ENCODE data around the gene PDSS2. TPM values are rescaled to one million over a fixed set of nuclear protein-coding genes. Genes with fewer than 3 reads are reported as not detected.

The PDSS2 gene
- total RNA-seq, 4 donors from 2014 or later: 18.6 to 32.3 (median 25.6) TPM

DNA sequence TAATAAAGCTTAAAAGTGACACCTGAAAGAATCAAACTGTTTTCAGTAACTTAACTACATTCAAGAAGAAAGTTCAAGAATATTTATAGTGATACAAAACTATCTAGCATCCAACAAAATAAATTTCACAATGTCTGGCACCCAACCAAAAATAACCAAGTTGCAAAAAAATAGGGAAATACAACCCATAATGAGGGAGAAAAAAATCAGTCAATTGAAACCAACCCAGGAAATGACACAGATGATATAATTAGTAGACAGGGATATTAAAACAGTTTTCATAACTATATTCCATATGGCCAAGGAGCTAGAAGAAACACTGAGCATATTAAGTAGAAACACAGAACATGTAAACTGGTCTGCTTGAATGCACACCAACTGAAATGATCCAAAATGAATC, 223.9 kb downstream of the PDSS2 start:
- peaks cover 15 to 28% of the 10 kb centered on the region in 2 donors for H3K4me1 ChIP-seq
- H3K27ac ChIP-seq: peak overlapping the region in 1 of 3 donors; percentile 30
- no peak overlapping the region for H3K4me3 ChIP-seq (replicated peaks in 1 of 3)
- H3K36me3 ChIP-seq: no peaks in the 10 kb centered on the region
- DNase-seq: no peak
- H3K27me3 ChIP-seq: no peaks in the 10 kb centered on the region
- H3K9me3 ChIP-seq: no peaks in the 10 kb centered on the region
- TF ChIP-seq POLR2A (IDR thresholded peaks at IDR 0.05) (no peak), CTCF (IDR thresholded peaks at IDR 0.05) (no peak)
- intact Hi-C loops (cut with DNase I): loop anchor here (10.0 kb wide), 1 partner anchor 211 kb away; the partner anchor contains the start of gene MTRES1

- intact Hi-C loops (cut with DNase I): loop anchor here (10.0 kb wide), 1 partner anchor 210 kb away; the partner anchor contains the start of gene MTRES1
- Histone ChIP-seq H3K4me3 (replicated peaks in 1 of 3) (no peak overlapping the region), H3K36me3 (no peaks in the 10 kb centered on the region), H3K27ac (peak overlapping the region in 1 of 3 donors; percentile 30), H3K4me1 (peaks cover 15 to 28% of the 10 kb centered on the region in 2 donors), H3K27me3 (no peaks in the 10 kb centered on the region), H3K9me3 (no peaks in the 10 kb centered on the region)
- DNase-seq: no peak
- TF ChIP-seq POLR2A (IDR thresholded peaks at IDR 0.05): no peak
- TF ChIP-seq CTCF (IDR thresholded peaks at IDR 0.05): no peak
- WGBS, 2 donors: 81 to 83% methylated on average over 2 of the region's 2 CpGs
Measured at GRCh38 chr6:107235007-107235406, 224.4 kb downstream of the PDSS2 start.

DNA sequence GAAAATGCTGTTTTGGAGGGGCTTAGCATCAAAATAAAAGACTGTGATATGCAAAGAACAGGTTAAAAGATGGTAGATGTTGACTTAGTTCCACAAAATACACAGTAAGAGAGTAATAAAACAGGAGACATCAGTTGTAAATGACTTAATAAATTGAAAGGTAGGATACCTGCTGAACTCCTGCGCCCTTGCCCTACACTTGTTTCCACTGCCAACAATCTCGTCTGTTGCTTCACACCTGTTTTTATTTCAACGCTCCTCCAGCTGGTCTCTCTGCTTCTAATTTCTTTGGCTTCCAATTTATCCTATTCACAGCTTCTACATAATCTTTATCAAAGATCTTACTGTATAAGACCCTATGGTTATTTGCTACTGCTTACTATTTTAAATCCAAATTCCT, 228.1 kb downstream of the PDSS2 start:
- intact Hi-C loops (cut with DNase I): loop anchor here (10.0 kb wide), 1 partner anchor 206 kb away; the partner anchor contains the start of gene MTRES1
- TF ChIP-seq CTCF (IDR thresholded peaks at IDR 0.05): no peak
- no peak for TF ChIP-seq POLR2A (IDR thresholded peaks at IDR 0.05)

DNA sequence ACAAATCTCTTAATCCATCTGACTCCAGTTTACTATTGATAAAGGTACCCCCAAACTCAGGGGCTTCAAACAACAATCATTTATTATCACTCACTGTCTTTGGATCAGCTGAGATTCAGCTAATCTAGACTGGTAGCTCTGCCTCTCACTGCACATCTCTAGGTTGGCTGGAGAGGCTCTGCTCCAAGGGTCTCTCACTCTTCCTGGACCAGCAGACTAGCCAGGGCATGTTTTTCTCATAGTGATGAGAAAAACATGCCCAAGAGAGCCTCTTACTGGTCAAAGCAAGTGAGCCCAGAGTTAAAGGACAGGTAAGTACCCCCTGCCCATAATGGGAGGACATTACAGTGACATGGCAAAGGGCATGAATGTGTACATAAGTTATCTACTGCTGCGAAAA, 228.9 kb downstream of the PDSS2 start:
- intact Hi-C loops (cut with DNase I): loop anchor here (10.0 kb wide), 1 partner anchor 206 kb away; the partner anchor contains the start of gene MTRES1
- H3K4me3 ChIP-seq (replicated peaks in 1 of 3): no peak overlapping the region
- WGBS, 2 donors: 93% methylated on average over 1 of the region's 1 CpG

More for the DNA sequence above, 228.1 kb downstream of the PDSS2 start:
- H3K36me3 ChIP-seq: no peaks in the 10 kb centered on the region
- H3K4me1 ChIP-seq: peaks cover 15 to 28% of the 10 kb centered on the region in 2 donors
- WGBS, 2 donors: 50 to 61% methylated on average over 3 of the region's 3 CpGs
- H3K27ac ChIP-seq: no peak overlapping the region
- H3K9me3 ChIP-seq: no peaks in the 10 kb centered on the region
- DNase-seq: no peak
- no peak overlapping the region for H3K4me3 ChIP-seq (replicated peaks in 1 of 3)
- H3K27me3 ChIP-seq: no peaks in the 10 kb centered on the region

More for the DNA sequence above, 228.9 kb downstream of the PDSS2 start:
- Histone ChIP-seq H3K9me3 (no peaks in the 10 kb centered on the region), H3K27me3 (no peaks in the 10 kb centered on the region), H3K36me3 (no peaks in the 10 kb centered on the region), H3K4me1 (peaks cover 13 to 28% of the 10 kb centered on the region in 2 donors), H3K27ac (no peak overlapping the region)
- no peak for DNase-seq
- TF ChIP-seq CTCF (IDR thresholded peaks at IDR 0.05): no peak
- no peak for TF ChIP-seq POLR2A (IDR thresholded peaks at IDR 0.05)
